Astrocyte of the spinal cord (primary cell): Measurements from ENCODE around the gene PTPRT.

Experiments
- DNase-seq: peaks from one replicate; pipeline ENCODE4 v3.0.0; 2011; ENCODE audit warnings: low read depth, low spot score
- H3K4me3 ChIP-seq: 2 replicates; pipeline ENCODE4 v1.5.1; 2011; ENCODE audit warnings: low read depth, mild to moderate bottlenecking, low read length, moderate library complexity
- in situ Hi-C: cut with HindIII; loops from 2 replicates; pipeline ENCODE4 v1.10.0; 2017; ENCODE audit warnings: low sequenced_read_pairs
- TF ChIP-seq, protein P1 (sequence below): IDR thresholded peaks from 2 replicates; pipeline ENCODE4 v1.5.1; 2012; ENCODE audit warnings: low read depth, mild to moderate bottlenecking, low read length, inconsistent platforms

PTPRT gene

DNA sequence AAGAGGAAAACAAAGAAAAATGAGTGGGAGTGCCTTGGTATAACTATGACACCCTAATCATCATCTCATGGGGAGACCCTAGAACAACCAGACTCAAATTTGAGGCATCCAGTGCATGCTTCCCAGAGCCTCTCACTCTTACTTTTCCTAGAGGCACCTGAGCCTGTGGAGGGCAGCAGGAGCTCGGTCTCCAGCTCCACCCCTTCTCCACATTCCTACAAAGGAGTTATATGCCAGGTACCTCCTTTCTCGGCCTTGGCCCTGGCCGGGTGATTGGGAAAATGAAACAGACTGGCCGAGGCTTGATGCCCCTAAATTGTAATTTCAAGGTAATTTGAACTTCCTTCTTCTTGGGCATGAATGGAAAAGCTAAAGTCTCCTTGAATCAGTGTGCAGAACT lies 810.3 kb downstream of the PTPRT start:
- TF ChIP-seq, protein P1, sequence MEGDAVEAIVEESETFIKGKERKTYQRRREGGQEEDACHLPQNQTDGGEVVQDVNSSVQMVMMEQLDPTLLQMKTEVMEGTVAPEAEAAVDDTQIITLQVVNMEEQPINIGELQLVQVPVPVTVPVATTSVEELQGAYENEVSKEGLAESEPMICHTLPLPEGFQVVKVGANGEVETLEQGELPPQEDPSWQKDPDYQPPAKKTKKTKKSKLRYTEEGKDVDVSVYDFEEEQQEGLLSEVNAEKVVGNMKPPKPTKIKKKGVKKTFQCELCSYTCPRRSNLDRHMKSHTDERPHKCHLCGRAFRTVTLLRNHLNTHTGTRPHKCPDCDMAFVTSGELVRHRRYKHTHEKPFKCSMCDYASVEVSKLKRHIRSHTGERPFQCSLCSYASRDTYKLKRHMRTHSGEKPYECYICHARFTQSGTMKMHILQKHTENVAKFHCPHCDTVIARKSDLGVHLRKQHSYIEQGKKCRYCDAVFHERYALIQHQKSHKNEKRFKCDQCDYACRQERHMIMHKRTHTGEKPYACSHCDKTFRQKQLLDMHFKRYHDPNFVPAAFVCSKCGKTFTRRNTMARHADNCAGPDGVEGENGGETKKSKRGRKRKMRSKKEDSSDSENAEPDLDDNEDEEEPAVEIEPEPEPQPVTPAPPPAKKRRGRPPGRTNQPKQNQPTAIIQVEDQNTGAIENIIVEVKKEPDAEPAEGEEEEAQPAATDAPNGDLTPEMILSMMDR, result no peak
- H3K4me3 ChIP-seq, result no peak overlapping the region
- in situ Hi-C loops, result no loop called here
- DNase-seq, result no peak

DNA sequence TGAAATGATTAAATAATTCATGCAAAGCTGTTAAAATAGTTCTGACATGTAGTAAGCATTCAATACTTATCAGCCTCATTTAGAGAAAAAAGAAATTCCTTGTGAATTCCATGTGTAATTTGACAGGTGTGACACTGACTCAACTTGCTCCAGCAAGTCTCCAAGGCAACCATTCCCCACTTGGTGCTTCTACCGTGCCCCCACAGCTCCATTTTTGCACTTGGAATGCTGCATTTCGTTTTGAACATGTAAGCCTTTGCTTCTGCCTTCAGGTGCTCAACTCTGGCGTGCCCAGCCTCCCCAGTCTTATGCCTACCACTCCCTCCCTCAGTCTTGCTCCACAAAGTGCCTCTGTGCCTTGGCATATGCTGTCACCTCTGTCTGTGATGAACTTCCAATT lies 810.9 kb downstream of the PTPRT start:
- TF ChIP-seq, protein P1, result no peak
- in situ Hi-C loops, result no loop called here

GRCh38 chr20:42376131-42376530 lies 813.6 kb downstream of the PTPRT start:
- no peak for DNase-seq
- no peak overlapping the region for H3K4me3 ChIP-seq
- in situ Hi-C loops, result no loop called here
- TF ChIP-seq, protein P1, result no peak

More for the DNA sequence above, 810.9 kb downstream of the PTPRT start:
- H3K4me3 ChIP-seq, result no peak overlapping the region
- no peak for DNase-seq

DNA sequence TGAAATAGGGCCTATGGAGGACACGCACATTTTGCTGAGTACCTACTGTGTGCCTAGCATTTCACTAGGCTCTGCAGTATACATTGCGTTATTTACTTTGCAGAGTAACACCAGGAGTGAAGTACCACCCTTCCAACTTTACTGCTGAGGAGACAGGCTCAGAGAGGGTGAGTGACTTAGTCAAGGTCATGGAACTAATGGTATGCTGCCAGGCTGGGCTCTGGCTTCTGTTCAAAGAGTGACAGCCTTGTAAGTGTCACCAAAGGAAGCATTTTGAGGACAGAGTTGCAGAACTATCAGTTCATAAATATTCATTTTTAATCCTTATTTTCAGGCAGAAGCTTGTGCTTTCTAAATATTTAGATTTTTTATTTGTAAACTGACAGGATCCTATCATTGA lies 816.7 kb downstream of the PTPRT start:
- H3K4me3 ChIP-seq, result no peak overlapping the region
- in situ Hi-C loops, result no loop called here
- DNase-seq, result no peak
- TF ChIP-seq, protein P1, result no peak

DNA sequence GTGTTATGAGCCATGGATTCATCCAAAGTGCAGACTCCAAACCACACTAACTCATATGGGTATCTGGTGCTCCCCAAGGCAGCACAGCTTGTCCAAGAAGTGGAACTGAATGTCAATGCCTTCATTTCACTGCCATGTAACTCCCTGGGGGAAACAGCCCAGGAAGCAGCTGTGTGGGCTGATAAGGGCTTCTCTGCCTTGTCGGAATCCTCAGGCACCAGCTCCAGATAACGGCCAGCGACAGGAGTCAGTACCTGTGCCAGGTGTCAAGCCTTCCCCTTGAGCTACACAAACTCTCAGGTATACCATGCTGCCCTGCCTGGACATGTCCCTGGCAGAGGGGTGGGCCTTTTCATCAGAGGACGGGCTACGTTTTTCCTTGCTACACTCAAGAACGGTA lies 819.6 kb downstream of the PTPRT start:
- in situ Hi-C loops, result no loop called here
- TF ChIP-seq, protein P1, result no peak
- DNase-seq, result no peak
- no peak overlapping the region for H3K4me3 ChIP-seq

GRCh38 chr20:42368910-42369309 lies 820.8 kb downstream of the PTPRT start:
- TF ChIP-seq, protein P1, result no peak
- no peak for DNase-seq
- in situ Hi-C loops, result no loop called here
- no peak overlapping the region for H3K4me3 ChIP-seq

DNA sequence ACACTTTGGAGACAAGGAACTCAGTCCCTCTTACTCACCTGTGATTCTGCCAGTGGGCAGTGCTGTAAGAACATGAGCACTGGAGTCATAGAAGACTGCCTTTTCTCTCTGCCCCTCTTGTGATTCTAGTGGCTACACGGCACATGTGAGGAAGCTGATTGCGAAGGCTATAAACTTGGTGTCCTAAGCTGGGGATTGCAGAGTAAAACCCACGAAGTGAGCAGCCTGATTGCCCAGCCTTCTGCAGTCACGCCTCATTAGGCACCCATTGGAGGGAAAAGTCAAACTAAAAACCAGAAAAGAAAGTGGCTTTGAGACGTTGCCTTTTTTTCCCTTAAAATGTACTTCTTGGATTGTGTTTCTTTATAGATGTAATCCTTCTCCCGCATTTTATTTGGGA lies 823.1 kb downstream of the PTPRT start:
- in situ Hi-C loops, result no loop called here
- no peak overlapping the region for H3K4me3 ChIP-seq
- no peak for DNase-seq
- TF ChIP-seq, protein P1, result no peak
